ENCODE results near the gene CYP3A4. TPM values are rescaled to one million over a fixed set of nuclear protein-coding genes. Genes with fewer than 3 reads are reported as not detected.

The CYP3A4 gene
- total RNA-seq, 5 donors from 2014 or later (not counting 1 experiment from before 2014, with no cell fraction given) = 0.16 to 0.66 (median 0.53) TPM; not detected in 2

DNA sequence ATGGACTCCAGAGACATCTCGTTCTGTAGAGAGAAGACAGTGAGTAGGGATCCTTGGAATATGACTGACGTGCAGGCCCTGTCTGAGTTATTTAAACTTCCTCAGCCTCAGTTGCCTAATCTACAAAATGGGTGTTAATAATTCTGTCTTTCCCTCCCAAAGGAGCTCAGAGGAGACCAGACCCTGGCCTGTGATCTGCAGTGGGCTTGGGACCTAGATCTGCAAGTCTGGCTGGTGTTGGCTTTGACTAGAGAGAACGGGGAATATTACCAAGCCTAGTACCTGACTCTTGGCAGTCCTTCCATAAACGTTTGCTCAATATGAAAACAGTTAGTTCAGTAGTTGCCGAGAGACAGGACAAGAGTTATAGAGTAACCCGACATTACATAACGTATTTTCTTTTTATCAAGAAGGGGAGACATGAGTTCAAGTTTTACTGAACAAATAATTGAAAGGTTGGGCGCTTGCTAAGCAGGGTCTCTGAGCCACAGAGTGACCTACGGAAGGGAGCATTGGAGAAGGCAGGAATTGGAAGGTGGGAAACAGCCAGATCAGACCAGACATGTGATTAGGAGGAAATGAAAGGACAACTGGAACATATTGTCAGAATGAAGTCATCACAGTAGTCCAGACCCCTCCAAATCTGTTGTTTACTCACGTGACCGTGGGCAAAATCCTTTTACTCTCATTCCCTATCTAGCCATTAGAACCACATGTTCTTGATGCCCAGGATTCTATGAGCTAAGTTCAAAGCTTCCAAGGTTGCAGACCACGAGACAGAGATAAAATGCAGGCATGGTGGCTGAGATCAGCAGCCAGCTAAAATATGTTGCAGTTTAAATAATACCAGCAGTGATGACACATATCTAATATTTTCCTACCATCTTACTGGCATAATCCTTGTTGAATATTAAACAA lies 10.9 kb upstream of the CYP3A4 start:
- no peaks in the 10 kb centered on the region for H3K4me1 ChIP-seq (ENCODE audit: control insufficient read depth in 1 of 2, extremely low read depth in 1 of 2, insufficient read depth in 2 of 2, low read length in 2 of 2)
- H3K4me3 ChIP-seq (ENCODE audit: control insufficient read depth in 1 of 2, extremely low read depth in 1 of 2, low read length in 1 of 2) = no peak overlapping the region
- no peak overlapping the region for H3K27ac ChIP-seq (ENCODE audit: low read length)
- ATAC-seq (replicated peaks in 1 of 4) (no peak), DNase-seq (no peak)
- no peaks in the 10 kb centered on the region for H3K36me3 ChIP-seq (ENCODE audit: control insufficient read depth in 2 of 2, extremely low read depth in 1 of 2, insufficient read depth in 1 of 2, low read length in 1 of 2)
- ChIA-PET POLR2A (no interaction called here), CTCF (no interaction called here)
- H3K9me3 ChIP-seq = no peaks in the 10 kb centered on the region
- Mint-ChIP-seq H3K27ac (no peak overlapping the region), H3K4me3 (no peak overlapping the region), H3K36me3 (peaks cover 2% of the 10 kb centered on the region), H3K4me1 (no peaks in the 10 kb centered on the region), H3K27me3 (peaks cover 8 to 14% of the 10 kb centered on the region in 2 donors), H3K9me3 (no peaks in the 10 kb centered on the region)
- peaks cover 3 to 8% of the 10 kb centered on the region in 2 experiments for H3K27me3 ChIP-seq (replicated peaks in 1 of 2; ENCODE audit: control insufficient read depth in 2 of 2, extremely low read depth in 1 of 2, insufficient read depth in 2 of 2, low read length in 1 of 2)
- WGBS (ENCODE audit: insufficient coverage) = 86% methylated on average over 7 of the region's 12 CpGs

DNA sequence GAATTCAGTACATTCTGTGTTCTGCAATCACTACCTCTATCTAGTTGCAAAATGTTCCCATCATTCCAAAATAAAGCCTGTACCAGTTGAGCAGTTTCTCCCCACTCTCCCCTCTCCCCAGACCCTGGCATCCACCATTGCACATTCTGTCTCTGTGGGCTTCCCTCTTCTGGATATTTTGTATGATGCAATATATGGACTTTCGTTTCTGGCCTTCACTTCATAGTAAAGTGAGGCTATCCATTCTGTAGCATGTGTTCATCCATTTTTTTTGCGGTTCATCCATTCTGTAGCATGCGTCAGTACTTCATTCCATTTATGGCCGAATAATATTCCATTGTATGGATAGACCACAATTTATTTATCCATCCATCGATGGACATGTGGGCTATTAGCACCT lies 9.5 kb upstream of the CYP3A4 start:
- DNase-seq = no peak
- ChIA-PET CTCF (no interaction called here), POLR2A (no interaction called here)
- Histone ChIP-seq H3K27me3 (replicated peaks in 1 of 2; ENCODE audit: control insufficient read depth in 2 of 2, extremely low read depth in 1 of 2, insufficient read depth in 2 of 2, low read length in 1 of 2) (peaks cover 3 to 8% of the 10 kb centered on the region in 2 experiments), H3K4me1 (ENCODE audit: control insufficient read depth in 1 of 2, extremely low read depth in 1 of 2, insufficient read depth in 2 of 2, low read length in 2 of 2) (peaks cover 0 to under 1% of the 10 kb centered on the region in 2 experiments), H3K9me3 (no peaks in the 10 kb centered on the region), H3K4me3 (ENCODE audit: control insufficient read depth in 1 of 2, extremely low read depth in 1 of 2, low read length in 1 of 2) (no peak overlapping the region), H3K36me3 (ENCODE audit: control insufficient read depth in 2 of 2, extremely low read depth in 1 of 2, insufficient read depth in 1 of 2, low read length in 1 of 2) (no peaks in the 10 kb centered on the region), H3K27ac (ENCODE audit: low read length) (no peak overlapping the region)
- 80% methylated on average over 2 of the region's 5 CpGs for WGBS (ENCODE audit: insufficient coverage)
- ATAC-seq (replicated peaks in 1 of 4) = no peak
- Mint-ChIP-seq H3K4me3 (no peak overlapping the region), H3K27ac (no peak overlapping the region), H3K36me3 (peaks cover 2% of the 10 kb centered on the region), H3K27me3 (peaks cover 8 to 14% of the 10 kb centered on the region in 2 donors), H3K9me3 (no peaks in the 10 kb centered on the region), H3K4me1 (peaks cover 0 to 5% (median 5%) of the 10 kb centered on the region in 3 donors)

DNA sequence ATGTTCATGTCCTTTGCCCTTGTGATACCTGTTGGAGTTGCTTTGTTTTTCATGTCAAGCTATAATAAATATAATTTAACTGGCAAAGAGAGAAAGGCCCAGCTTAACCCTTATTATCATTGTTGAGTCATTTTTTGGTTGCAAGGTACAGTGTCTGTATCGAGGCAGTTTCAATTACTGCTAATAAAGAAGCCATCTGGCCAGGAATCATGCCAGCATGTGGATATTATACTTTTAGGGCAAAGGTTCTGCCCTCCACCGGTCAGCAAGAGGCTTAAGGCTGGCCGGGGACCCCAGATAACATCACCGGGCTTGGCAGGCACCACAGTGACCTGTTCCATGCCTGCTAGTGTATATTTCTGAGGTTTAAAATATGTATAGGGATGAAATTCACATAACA lies 9.0 kb upstream of the CYP3A4 start:
- POLR2A ChIA-PET = no interaction called here
- Mint-ChIP-seq H3K4me3 (no peak overlapping the region), H3K36me3 (peaks cover 2% of the 10 kb centered on the region), H3K27ac (no peak overlapping the region), H3K9me3 (no peaks in the 10 kb centered on the region), H3K4me1 (peaks cover 0 to 9% (median 6%) of the 10 kb centered on the region in 3 donors), H3K27me3 (peaks cover 8 to 14% of the 10 kb centered on the region in 2 donors)
- WGBS (ENCODE audit: insufficient coverage) = no CpG with 5 or more reads among the region's 4 CpGs
- Histone ChIP-seq H3K36me3 (ENCODE audit: control insufficient read depth in 2 of 2, extremely low read depth in 1 of 2, insufficient read depth in 1 of 2, low read length in 1 of 2) (no peaks in the 10 kb centered on the region), H3K4me3 (ENCODE audit: control insufficient read depth in 1 of 2, extremely low read depth in 1 of 2, low read length in 1 of 2) (no peak overlapping the region), H3K9me3 (no peaks in the 10 kb centered on the region), H3K4me1 (ENCODE audit: control insufficient read depth in 1 of 2, extremely low read depth in 1 of 2, insufficient read depth in 2 of 2, low read length in 2 of 2) (peaks cover 0 to 2% of the 10 kb centered on the region in 2 experiments), H3K27ac (ENCODE audit: low read length) (no peak overlapping the region), H3K27me3 (replicated peaks in 1 of 2; ENCODE audit: control insufficient read depth in 2 of 2, extremely low read depth in 1 of 2, insufficient read depth in 2 of 2, low read length in 1 of 2) (peaks cover 3 to 8% of the 10 kb centered on the region in 2 experiments)
- ATAC-seq (replicated peaks in 1 of 4) (no peak), DNase-seq (no peak)
- CTCF ChIA-PET = no interaction called here

DNA sequence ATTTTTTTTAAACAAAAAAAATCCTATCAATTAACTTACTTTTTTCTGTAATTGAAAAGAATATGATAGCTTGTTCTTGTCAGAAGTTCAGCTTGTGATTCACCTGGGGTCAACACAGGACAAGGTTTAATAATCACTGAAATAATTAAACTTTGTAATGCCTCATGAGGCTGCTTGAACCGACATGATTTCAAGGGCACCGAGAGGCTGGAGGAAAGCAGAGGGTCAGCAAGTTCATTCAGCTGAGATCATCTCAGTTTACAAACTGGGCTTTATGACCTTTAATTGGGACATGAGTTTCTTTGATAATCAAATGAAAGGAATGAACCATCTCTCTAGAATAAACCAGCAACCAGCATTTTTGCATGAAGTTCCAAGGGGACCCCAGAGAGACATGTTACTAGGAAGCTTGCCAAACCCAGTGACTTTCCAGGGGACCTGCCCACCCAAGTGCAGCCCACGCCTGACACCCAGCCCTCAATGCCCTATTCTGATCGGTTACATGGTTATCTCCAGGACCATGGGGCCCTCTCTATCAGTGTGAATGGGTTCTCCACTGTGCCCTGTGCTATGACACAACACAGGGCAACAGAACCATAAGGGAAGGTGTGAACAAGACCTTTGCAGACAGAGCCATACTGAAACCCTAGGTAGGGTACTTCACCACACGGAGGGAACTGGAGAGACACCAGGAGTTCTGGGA lies 7.8 kb upstream of the CYP3A4 start:
- ATAC-seq (replicated peaks in 1 of 4) = no peak

DNA sequence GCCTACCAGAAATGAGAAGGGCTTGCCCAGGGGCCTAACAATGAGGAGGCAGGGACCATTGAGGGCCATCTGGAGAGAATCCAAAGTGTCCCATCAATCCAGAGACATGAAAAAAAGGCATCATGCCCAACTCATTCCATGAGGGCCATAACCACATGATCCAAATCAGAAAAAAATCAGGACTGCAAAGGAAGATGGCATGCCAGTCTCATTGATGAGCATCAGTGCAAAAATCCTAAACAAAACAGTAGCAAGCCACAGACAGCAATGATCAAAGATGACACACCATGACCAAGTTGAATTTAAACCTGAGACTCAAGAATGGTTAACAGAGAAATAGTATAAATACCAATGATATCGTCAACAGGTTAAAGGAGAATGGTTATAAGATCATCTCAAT lies 7.0 kb upstream of the CYP3A4 start:
- Histone ChIP-seq H3K27me3 (replicated peaks in 1 of 2; ENCODE audit: control insufficient read depth in 2 of 2, extremely low read depth in 1 of 2, insufficient read depth in 2 of 2, low read length in 1 of 2) (peaks cover under 1 to 3% of the 10 kb centered on the region in 2 experiments), H3K27ac (ENCODE audit: low read length) (no peak overlapping the region), H3K4me1 (ENCODE audit: control insufficient read depth in 1 of 2, extremely low read depth in 1 of 2, insufficient read depth in 2 of 2, low read length in 2 of 2) (peaks cover 0 to 2% of the 10 kb centered on the region in 2 experiments), H3K36me3 (ENCODE audit: control insufficient read depth in 2 of 2, extremely low read depth in 1 of 2, insufficient read depth in 1 of 2, low read length in 1 of 2) (no peaks in the 10 kb centered on the region), H3K9me3 (no peaks in the 10 kb centered on the region), H3K4me3 (ENCODE audit: control insufficient read depth in 1 of 2, extremely low read depth in 1 of 2, low read length in 1 of 2) (no peak overlapping the region)
- no peaks in the 10 kb centered on the region for H3K9me3 Mint-ChIP-seq
- POLR2A ChIA-PET = no interaction called here
- no CpG with 5 or more reads among the region's 1 CpG for WGBS (ENCODE audit: insufficient coverage)
- CTCF ChIA-PET = no interaction called here
- ATAC-seq (replicated peaks in 1 of 4) (no peak), DNase-seq (no peak)
- H3K4me3 Mint-ChIP-seq = no peak overlapping the region
- peaks cover 0 to 19% (median 6%) of the 10 kb centered on the region in 3 donors for H3K4me1 Mint-ChIP-seq
- H3K36me3 Mint-ChIP-seq = peaks cover 2% of the 10 kb centered on the region
- H3K27me3 Mint-ChIP-seq = peaks cover 8 to 13% of the 10 kb centered on the region in 2 donors
- H3K27ac Mint-ChIP-seq = no peak overlapping the region

More for the DNA sequence above, 7.8 kb upstream of the CYP3A4 start:
- Mint-ChIP-seq H3K27ac (no peak overlapping the region), H3K4me3 (no peak overlapping the region), H3K36me3 (peaks cover 2% of the 10 kb centered on the region), H3K9me3 (no peaks in the 10 kb centered on the region), H3K4me1 (peaks cover 0 to 14% (median 6%) of the 10 kb centered on the region in 3 donors), H3K27me3 (peaks cover 8 to 14% of the 10 kb centered on the region in 2 donors)
- ChIA-PET POLR2A (no interaction called here), CTCF (no interaction called here)
- no peak overlapping the region for H3K4me3 ChIP-seq (ENCODE audit: control insufficient read depth in 1 of 2, extremely low read depth in 1 of 2, low read length in 1 of 2)
- peaks cover 0 to 2% of the 10 kb centered on the region in 2 experiments for H3K4me1 ChIP-seq (ENCODE audit: control insufficient read depth in 1 of 2, extremely low read depth in 1 of 2, insufficient read depth in 2 of 2, low read length in 2 of 2)
- no peaks in the 10 kb centered on the region for H3K9me3 ChIP-seq
- no peak overlapping the region for H3K27ac ChIP-seq (ENCODE audit: low read length)
- no peak for DNase-seq
- no peaks in the 10 kb centered on the region for H3K36me3 ChIP-seq (ENCODE audit: control insufficient read depth in 2 of 2, extremely low read depth in 1 of 2, insufficient read depth in 1 of 2, low read length in 1 of 2)
- 89% methylated on average over 3 of the region's 5 CpGs for WGBS (ENCODE audit: insufficient coverage)
- peaks cover 3 to 8% of the 10 kb centered on the region in 2 experiments for H3K27me3 ChIP-seq (replicated peaks in 1 of 2; ENCODE audit: control insufficient read depth in 2 of 2, extremely low read depth in 1 of 2, insufficient read depth in 2 of 2, low read length in 1 of 2)

DNA sequence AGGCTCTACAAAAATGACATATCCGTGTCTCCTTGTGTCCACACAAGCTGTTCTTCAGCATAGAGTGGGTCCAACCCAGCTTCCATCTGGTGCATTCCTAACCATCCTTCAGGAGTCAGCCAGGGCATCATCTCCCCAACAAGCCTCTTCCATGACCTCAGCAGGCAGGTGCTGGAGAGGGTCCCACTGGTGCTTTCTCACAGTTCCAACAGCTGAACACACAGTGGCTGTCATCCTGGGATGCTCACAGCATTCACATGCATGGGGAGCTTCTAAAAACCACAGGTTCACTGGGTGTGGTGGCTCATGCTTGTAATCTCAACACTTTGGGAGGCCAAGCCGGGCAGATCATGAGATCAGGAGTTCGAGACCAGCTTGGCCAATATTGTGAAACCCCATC lies 6.4 kb upstream of the CYP3A4 start:
- ChIA-PET POLR2A (no interaction called here), CTCF (no interaction called here)
- Histone ChIP-seq H3K4me1 (ENCODE audit: control insufficient read depth in 1 of 2, extremely low read depth in 1 of 2, insufficient read depth in 2 of 2, low read length in 2 of 2) (peaks cover 0 to 2% of the 10 kb centered on the region in 2 experiments), H3K4me3 (ENCODE audit: control insufficient read depth in 1 of 2, extremely low read depth in 1 of 2, low read length in 1 of 2) (no peak overlapping the region), H3K27ac (ENCODE audit: low read length) (no peak overlapping the region), H3K27me3 (replicated peaks in 1 of 2; ENCODE audit: control insufficient read depth in 2 of 2, extremely low read depth in 1 of 2, insufficient read depth in 2 of 2, low read length in 1 of 2) (peaks cover 0 to 3% of the 10 kb centered on the region in 2 experiments), H3K36me3 (ENCODE audit: control insufficient read depth in 2 of 2, extremely low read depth in 1 of 2, insufficient read depth in 1 of 2, low read length in 1 of 2) (no peaks in the 10 kb centered on the region), H3K9me3 (no peaks in the 10 kb centered on the region)
- Mint-ChIP-seq H3K4me1 (peaks cover 0 to 19% (median 6%) of the 10 kb centered on the region in 3 donors), H3K27ac (no peak overlapping the region), H3K9me3 (no peaks in the 10 kb centered on the region), H3K4me3 (no peak overlapping the region), H3K36me3 (no peaks in the 10 kb centered on the region), H3K27me3 (peaks cover 5 to 13% of the 10 kb centered on the region in 2 donors)
- 89% methylated on average over 1 of the region's 3 CpGs for WGBS (ENCODE audit: insufficient coverage)
- ATAC-seq (replicated peaks in 1 of 4) (no peak), DNase-seq (no peak)
